Upper lobe of left lung (tissue), 4 donors: ENCODE data around the gene RRN3.

ENCODE experiments used
- POLR2A ChIP-seq, 4 donors: fragments of 450-650 bp; IDR thresholded peaks; one replicate each; pipeline ENCODE4 v1.5.1; 2016 to 2017; ENCODE audit warnings: antibody characterized with exemption in 4 of 4, mild to moderate bottlenecking in 2 of 4
- TF ChIP-seq, protein P1 (sequence below), 6 experiments: fragments of 450-650 bp in 4 of 6; fragments of 200-600 bp in 2 of 6; sonication (generic) in 2 of 6; IDR thresholded peaks; one replicate each; pipeline ENCODE4 v1.5.1; 2016 to 2019; ENCODE audit warnings: antibody characterized with exemption in 6 of 6

DNA sequence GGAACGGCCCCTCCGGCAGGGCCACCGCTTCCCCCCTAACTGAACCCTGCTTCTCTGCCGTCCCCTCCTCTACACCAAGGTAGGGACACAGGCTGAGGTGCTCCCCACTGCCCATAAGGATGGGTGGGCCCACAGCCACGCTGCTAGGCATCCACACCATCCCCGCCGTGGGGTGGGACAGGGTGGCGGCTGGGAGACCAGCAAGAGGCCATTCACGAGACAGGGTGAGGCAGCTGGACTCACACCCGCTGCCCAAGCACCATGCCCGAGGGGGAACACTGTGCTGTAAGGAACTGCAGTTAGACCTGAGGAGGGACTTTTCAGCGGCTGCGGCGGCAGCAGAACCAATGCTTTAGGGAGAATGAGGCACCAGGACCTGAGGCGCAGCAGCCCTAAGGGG is 47.5 kb upstream of the RRN3 start:
- no peak for TF ChIP-seq POLR2A (IDR thresholded peaks at IDR 0.05)
- TF ChIP-seq, protein P1, sequence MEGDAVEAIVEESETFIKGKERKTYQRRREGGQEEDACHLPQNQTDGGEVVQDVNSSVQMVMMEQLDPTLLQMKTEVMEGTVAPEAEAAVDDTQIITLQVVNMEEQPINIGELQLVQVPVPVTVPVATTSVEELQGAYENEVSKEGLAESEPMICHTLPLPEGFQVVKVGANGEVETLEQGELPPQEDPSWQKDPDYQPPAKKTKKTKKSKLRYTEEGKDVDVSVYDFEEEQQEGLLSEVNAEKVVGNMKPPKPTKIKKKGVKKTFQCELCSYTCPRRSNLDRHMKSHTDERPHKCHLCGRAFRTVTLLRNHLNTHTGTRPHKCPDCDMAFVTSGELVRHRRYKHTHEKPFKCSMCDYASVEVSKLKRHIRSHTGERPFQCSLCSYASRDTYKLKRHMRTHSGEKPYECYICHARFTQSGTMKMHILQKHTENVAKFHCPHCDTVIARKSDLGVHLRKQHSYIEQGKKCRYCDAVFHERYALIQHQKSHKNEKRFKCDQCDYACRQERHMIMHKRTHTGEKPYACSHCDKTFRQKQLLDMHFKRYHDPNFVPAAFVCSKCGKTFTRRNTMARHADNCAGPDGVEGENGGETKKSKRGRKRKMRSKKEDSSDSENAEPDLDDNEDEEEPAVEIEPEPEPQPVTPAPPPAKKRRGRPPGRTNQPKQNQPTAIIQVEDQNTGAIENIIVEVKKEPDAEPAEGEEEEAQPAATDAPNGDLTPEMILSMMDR (IDR thresholded peaks at IDR 0.05) = no peak
